Fibroblast of the aortic adventitia (primary cell): ENCODE measurements around the gene GALNT9. TPM values are rescaled to one million over a fixed set of nuclear protein-coding genes. Genes with fewer than 3 reads are reported as not detected.

Experiments used
- DNase-seq: peaks from one replicate; pipeline ENCODE4 v3.0.0-alpha.2; 2010; ENCODE audit warnings: low read depth
- H3K4me3 ChIP-seq: 2 replicates; pipeline ENCODE4 v1.5.1; 2011; ENCODE audit warnings: low read depth, mild to moderate bottlenecking, control low read depth, low read length, moderate library complexity
- total RNA-seq: library from RNA; depleted of rRNA; stranded (reverse); fragments of >200 nt; gene quantifications from 2 replicates; pipeline ENCODE4 v1.2.3, GENCODE V29; 2012; ENCODE audit warnings: low replicate concordance
- TF ChIP-seq, protein P1 (sequence below): IDR thresholded peaks from 2 replicates; pipeline ENCODE4 v1.5.1; 2011; ENCODE audit warnings: mild to moderate bottlenecking, low read length, control low read depth, inconsistent platforms; ENCODE audit not compliant: insufficient read depth

The GALNT9 gene
- total RNA-seq, 1 donor: not detected

DNA sequence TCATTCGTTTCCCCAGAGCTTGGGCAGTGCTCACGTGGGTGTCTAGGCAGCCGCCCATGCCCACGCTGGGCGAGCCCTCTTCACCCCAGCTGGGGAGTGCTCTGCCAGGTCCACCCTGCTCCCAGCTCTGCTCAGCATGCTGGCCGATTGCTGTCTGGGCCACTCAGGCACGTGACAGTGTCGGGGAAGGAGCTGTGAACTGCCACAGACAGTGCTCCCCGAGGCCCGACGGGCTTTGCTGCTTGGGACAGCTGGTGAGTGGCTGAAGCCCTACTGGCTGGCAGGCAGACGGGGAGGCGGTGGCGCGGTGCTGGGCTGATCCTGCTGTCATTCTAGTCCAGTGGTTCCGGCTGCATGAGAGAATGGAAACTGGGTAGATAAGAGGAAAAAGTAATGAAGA is 169.4 kb downstream of the GALNT9 start:
- TF ChIP-seq, protein P1, sequence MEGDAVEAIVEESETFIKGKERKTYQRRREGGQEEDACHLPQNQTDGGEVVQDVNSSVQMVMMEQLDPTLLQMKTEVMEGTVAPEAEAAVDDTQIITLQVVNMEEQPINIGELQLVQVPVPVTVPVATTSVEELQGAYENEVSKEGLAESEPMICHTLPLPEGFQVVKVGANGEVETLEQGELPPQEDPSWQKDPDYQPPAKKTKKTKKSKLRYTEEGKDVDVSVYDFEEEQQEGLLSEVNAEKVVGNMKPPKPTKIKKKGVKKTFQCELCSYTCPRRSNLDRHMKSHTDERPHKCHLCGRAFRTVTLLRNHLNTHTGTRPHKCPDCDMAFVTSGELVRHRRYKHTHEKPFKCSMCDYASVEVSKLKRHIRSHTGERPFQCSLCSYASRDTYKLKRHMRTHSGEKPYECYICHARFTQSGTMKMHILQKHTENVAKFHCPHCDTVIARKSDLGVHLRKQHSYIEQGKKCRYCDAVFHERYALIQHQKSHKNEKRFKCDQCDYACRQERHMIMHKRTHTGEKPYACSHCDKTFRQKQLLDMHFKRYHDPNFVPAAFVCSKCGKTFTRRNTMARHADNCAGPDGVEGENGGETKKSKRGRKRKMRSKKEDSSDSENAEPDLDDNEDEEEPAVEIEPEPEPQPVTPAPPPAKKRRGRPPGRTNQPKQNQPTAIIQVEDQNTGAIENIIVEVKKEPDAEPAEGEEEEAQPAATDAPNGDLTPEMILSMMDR: no peak
- DNase-seq: no peak
- no peak overlapping the region for H3K4me3 ChIP-seq

DNA sequence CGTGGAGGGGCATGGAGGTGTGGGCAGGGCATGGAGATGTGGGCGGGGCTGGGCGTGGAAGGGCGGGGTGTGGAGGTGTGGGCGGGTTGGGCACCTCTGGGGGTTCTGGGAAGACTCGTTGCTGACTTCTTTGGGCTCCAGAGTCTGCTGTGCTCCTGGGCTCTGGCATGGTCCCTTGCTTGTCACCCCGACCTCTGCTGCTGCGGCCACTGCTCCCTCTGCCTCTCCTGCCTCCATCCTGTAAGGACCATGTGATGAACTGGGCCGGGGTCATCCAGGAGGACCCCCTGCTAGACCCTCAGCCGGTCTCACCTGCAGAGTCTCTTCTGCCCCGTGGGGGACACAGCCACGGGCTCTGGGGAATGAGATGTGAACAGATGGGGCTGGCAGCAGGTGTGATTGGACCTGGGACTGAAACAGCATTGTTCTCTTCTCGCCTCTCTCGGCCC is 169.8 kb downstream of the GALNT9 start:
- no peak for DNase-seq
- TF ChIP-seq, protein P1: no peak
- no peak overlapping the region for H3K4me3 ChIP-seq

DNA sequence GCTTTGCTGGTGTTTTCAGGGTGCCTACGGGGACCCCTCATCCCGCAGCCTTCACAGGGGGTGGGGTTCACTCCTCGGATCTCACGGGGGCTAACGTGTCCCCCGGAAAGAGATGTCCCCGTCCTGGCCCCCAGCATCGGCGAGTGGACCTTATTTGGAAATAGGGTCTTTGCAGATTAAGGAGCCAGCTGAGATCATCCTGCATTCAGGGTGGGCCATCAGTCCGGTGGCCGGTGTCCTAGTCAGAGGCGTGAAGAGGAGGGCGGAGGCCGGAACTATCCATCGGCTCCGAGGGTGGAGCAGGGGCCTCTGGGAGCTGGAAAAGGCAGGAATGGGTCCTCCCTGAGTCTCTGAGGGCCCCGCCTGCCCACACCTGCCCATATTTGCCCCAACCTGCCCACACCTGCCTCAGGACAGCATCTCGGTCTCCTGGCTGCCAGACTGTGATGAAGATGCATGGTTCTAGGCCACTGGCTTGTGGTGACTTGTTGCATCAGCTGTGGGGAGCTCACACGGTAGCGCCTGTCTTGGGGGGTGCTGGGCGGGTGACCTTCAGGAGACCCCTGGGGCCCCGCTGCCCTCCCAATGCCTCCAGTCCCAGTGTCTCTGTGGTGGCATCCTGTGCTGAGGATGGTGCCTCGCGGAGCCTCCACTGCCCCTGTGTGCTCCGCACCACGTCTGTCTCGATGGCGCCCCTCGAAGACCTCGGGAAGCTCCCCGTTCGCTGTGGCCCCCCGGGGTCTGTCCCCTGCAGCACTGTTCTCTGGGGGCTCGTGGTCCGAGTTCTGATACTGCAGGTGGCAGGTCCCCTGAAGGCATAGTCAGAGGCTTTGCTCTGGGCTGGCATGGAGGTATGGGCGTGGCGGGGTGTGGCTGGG is 170.5 kb downstream of the GALNT9 start:
- DNase-seq: no peak
- TF ChIP-seq, protein P1: no peak
- no peak overlapping the region for H3K4me3 ChIP-seq

DNA sequence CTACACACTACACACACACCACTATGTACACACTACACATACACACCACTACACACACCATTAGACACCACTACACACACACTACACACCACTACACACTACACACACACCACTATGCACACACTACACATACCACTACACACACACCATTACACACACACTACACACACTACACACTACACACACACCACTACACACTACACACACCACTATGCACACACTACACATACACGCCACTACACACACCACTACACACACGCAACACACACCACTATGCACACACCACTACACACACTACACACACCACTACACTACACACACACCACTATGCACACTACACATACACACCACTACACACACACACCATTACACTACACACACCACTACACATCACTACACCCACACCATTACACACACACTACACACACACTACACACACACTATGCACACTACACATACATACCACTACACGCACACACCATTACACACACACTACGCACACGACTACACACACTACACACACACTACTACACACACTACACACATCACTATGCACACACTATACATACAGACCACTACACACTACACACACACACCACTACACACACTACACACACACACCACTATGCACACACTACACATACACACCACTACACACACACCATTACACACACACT is 171.5 kb downstream of the GALNT9 start:
- TF ChIP-seq, protein P1: no peak
- DNase-seq: no peak
- no peak overlapping the region for H3K4me3 ChIP-seq

DNA sequence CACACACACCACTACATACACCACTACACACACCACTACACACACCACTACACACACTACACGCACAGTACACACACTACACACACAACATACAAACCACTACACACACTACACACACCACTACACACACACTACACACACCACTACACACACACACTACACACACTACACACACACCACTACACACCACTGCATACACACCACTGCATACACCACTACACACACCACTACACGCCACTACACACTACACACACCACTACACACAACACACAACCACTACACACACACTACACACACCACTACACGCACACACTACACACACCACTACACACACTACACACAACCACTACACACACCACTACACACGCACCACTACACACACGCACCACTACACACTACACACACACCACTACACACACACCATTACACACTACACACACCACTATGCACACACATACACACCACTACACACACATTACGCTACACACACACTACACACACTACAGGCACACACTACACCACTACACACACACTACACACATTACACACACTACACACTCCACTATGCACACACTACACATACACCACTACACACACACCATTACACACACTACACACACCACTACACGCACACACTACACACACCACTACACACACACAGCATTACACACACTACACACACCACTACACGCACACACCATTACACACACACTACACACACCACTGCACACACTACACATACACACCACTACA is 172.6 kb downstream of the GALNT9 start:
- no peak overlapping the region for H3K4me3 ChIP-seq
- TF ChIP-seq, protein P1: no peak
- DNase-seq: no peak

DNA sequence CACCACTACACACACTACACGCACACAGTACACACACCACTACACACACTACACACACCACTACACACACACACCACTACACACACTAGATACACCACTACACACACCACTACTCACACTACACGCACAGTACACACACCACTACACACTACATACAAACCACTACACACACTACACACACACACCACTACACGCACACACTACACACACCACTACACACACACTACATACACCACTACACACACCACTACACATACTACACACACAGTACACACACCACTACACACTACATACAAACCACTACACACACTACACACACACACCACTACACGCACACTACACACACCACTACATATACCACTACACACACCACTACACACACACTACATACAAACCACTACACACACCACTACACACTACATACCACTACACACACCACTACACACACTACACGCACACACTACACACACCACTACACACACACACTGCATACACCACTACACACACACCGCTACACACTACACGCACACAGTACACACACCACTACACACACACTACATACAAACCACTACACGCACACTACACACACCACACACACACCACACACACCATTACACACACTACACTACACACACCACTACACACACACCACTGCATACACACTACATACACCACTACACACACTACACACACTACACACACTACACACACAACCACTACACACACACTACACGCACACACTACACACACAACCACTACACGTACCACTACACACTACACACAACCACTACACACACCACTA is 173.4 kb downstream of the GALNT9 start:
- no peak for DNase-seq
- H3K4me3 ChIP-seq: no peak overlapping the region
- TF ChIP-seq, protein P1: no peak
